HFFc6 (cell line): ENCODE results near the gene HMX1. TPM values are rescaled to one million over a fixed set of nuclear protein-coding genes. Genes with fewer than 3 reads are reported as not detected.

Source experiments
- DNase-seq: peaks from one replicate; pipeline ENCODE4 v3.0.0-alpha.2; 2018
- H3K27ac Mint-ChIP-seq: 2 replicates; pipeline ENCODE4 v1.8.0; 2020; ENCODE audit warnings: mild to moderate bottlenecking, mixed read lengths
- H3K27me3 Mint-ChIP-seq: 2 replicates; pipeline ENCODE4 v1.8.0; 2021; ENCODE audit warnings: mild to moderate bottlenecking, moderate library complexity, mixed read lengths; ENCODE audit not compliant: insufficient read depth
- H3K36me3 Mint-ChIP-seq: 2 replicates; pipeline ENCODE4 v1.8.0; 2021; ENCODE audit warnings: low read depth, mixed read lengths
- H3K4me1 Mint-ChIP-seq: 2 replicates; pipeline ENCODE4 v1.8.0; 2020; ENCODE audit warnings: low read depth, mixed read lengths
- H3K4me3 Mint-ChIP-seq: 2 replicates; pipeline ENCODE4 v1.8.0; 2020; ENCODE audit warnings: mild to moderate bottlenecking, moderate library complexity, mixed read lengths
- H3K9me3 Mint-ChIP-seq: 2 replicates; pipeline ENCODE4 v1.8.0; 2020; ENCODE audit warnings: mild to moderate bottlenecking, mixed read lengths
- total RNA-seq, 6 experiments: library from RNA; stranded (reverse); fragmentation: NEBNext Ultra II Directional; extraction: Animal tissue kit (Norgen Biotek cat#: 25700); gene quantifications; 2 replicates in 1 of 6; 3 replicates in 5 of 6; pipeline ENCODE4 v1.2.3, GENCODE V29; 2021
- TF ChIP-seq, protein P1 (sequence below): fragments of 200-600 bp; sonication (generic); IDR thresholded peaks from 2 replicates; pipeline ENCODE4 v1.5.0; 2021; ENCODE audit warnings: antibody characterized with exemption, mild to moderate bottlenecking

HMX1 gene
- total RNA-seq, 6 experiments from 2014 or later, result not detected

DNA sequence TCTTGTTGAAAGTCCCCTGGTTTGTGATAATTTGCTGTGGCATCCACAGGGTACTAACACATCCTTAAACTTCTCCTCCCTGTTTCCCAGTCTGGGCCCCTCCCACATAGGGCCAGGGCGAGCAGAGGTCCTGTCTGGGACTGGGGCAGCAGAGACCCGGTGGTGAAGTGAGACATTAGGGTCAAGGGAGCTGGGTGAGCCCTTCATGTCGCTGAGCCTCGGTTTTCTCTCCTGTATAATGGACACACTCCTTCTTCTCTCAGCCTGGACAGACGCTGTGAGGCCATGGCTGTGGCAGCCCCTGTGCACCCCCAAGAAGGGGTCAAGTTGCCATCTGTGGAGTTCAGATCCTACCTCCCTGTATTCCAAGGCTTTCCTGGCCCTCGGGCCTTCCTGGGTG is 33.0 kb upstream of the HMX1 start:
- H3K9me3 Mint-ChIP-seq, result peaks cover 31% of the 10 kb centered on the region
- TF ChIP-seq, protein P1, sequence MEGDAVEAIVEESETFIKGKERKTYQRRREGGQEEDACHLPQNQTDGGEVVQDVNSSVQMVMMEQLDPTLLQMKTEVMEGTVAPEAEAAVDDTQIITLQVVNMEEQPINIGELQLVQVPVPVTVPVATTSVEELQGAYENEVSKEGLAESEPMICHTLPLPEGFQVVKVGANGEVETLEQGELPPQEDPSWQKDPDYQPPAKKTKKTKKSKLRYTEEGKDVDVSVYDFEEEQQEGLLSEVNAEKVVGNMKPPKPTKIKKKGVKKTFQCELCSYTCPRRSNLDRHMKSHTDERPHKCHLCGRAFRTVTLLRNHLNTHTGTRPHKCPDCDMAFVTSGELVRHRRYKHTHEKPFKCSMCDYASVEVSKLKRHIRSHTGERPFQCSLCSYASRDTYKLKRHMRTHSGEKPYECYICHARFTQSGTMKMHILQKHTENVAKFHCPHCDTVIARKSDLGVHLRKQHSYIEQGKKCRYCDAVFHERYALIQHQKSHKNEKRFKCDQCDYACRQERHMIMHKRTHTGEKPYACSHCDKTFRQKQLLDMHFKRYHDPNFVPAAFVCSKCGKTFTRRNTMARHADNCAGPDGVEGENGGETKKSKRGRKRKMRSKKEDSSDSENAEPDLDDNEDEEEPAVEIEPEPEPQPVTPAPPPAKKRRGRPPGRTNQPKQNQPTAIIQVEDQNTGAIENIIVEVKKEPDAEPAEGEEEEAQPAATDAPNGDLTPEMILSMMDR, result no peak
- peaks cover 5% of the 10 kb centered on the region; the same call in 1 of the 2 replicates for H3K4me1 Mint-ChIP-seq
- H3K4me3 Mint-ChIP-seq, result no peak overlapping the region
- peaks cover 19% of the 10 kb centered on the region for H3K27me3 Mint-ChIP-seq
- no peak for DNase-seq
- no peak overlapping the region for H3K27ac Mint-ChIP-seq
- H3K36me3 Mint-ChIP-seq, result peaks cover 6% of the 10 kb centered on the region; the same call in 1 of the 2 replicates

DNA sequence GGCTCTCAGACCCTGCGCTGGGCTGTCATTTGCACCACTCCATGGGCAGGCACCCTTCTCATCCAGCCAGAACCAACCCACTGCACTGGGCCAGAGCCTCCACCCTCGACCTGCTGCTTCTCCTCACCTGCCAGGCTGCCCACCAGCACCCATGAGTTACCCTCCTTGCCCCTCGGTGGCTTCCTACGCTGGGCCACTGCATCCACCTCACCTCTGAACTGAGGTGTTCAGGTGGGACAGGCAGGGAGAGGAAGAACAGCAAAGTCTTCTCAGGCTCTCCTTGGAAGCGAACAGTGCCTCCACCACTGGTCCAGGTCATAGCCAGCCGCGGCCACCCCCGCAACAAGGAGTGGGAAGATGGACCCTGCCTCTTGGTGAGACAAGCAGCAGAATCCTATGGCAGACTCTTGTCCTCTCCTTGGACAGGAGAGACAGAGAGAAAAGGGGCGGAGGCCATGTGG is 32.4 kb upstream of the HMX1 start:
- Mint-ChIP-seq H3K27ac (no peak overlapping the region), H3K9me3 (peaks cover 31% of the 10 kb centered on the region), H3K4me1 (no peaks in the 10 kb centered on the region), H3K36me3 (peaks cover 6% of the 10 kb centered on the region; the same call in 1 of the 2 replicates), H3K4me3 (no peak overlapping the region), H3K27me3 (peaks cover 16% of the 10 kb centered on the region)
- TF ChIP-seq, protein P1, result no peak
- no peak for DNase-seq

DNA sequence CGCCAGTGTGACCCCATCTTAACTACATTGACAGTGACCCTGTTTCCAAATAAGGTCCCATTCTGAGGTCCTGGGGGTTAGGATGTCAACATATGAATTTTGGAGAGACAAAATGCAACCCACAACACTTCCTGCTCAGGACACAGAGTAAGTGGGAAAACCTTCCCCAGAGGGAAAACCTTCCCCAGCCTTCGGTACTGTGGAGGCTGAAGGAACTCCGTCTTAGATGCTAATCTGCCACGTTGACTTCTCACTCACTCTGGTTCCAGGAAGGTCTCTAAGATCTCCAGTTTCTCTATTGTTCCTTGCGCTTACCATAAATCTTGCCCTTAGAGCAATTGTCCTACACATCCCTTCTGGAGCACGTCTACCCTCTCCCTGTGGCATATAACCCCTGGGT is 29.7 kb upstream of the HMX1 start:
- Mint-ChIP-seq H3K4me3 (no peak overlapping the region), H3K27ac (no peak overlapping the region), H3K36me3 (peaks cover 6% of the 10 kb centered on the region; the same call in 1 of the 2 replicates), H3K4me1 (no peaks in the 10 kb centered on the region), H3K9me3 (peaks cover 31% of the 10 kb centered on the region), H3K27me3 (peaks cover 33% of the 10 kb centered on the region)
- TF ChIP-seq, protein P1, result no peak
- no peak for DNase-seq

DNA sequence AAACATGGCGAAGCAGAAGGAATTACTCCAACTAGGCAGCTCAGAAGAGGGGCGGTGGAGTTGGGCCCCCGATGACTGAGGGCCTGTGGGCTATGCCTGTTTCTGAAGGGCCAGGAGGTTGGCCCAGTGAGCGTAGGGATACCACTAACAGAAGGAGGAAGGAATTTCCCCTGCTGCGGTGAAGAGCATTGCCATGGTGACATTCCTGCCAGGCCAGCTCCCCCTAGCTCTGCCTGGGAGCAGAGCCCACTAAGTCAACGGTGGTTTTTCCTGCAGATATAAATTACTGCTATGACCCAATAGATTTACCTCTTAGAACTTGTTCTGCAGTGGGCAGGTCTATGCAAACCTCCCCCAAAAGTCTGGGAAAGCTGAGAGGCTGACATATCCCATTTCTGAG is 28.9 kb upstream of the HMX1 start:
- Mint-ChIP-seq H3K9me3 (peaks cover 31% of the 10 kb centered on the region), H3K27ac (no peak overlapping the region), H3K4me3 (no peak overlapping the region), H3K4me1 (no peaks in the 10 kb centered on the region), H3K36me3 (peaks cover 6% of the 10 kb centered on the region; the same call in 1 of the 2 replicates), H3K27me3 (peaks cover 33% of the 10 kb centered on the region)
- DNase-seq, result no peak
- TF ChIP-seq, protein P1, result no peak

DNA sequence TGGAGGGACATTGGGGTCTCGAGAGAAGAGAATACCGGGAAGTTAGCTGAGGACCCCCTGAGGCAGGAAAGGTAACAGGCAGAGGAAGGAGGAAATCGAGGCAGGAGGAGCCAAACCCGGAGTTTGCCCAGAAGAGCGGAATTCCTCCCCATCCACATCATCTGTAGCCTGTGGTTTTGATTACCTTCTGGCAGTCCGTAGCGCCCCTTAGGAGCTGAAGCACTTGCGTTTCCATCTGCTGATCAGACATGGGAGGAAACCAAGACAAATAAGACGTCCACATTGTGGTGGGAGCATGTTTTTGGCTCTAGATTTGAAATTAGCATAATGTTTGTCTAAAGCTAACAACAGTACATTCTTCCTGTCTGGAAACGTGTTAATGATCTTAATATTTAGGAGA is 26.8 kb upstream of the HMX1 start:
- TF ChIP-seq, protein P1, result no peak
- H3K9me3 Mint-ChIP-seq, result peaks cover 31% of the 10 kb centered on the region
- H3K27me3 Mint-ChIP-seq, result peaks cover 24% of the 10 kb centered on the region
- no peak for DNase-seq
- peaks cover 6% of the 10 kb centered on the region; the same call in 1 of the 2 replicates for H3K36me3 Mint-ChIP-seq
- no peak overlapping the region for H3K4me3 Mint-ChIP-seq
- H3K27ac Mint-ChIP-seq, result no peak overlapping the region
- H3K4me1 Mint-ChIP-seq, result no peaks in the 10 kb centered on the region
